Body of pancreas (tissue), 4 donors: ENCODE results near the gene SNCA. TPM values are rescaled to one million over a fixed set of nuclear protein-coding genes. Genes with fewer than 3 reads are reported as not detected.

Experiments
- ATAC-seq: fragments of 150-250 bp; one replicate; pipeline ENCODE4 v1.9.1; 2016
- DNase-seq, 4 donors: peaks; one replicate each; pipeline ENCODE4 v3.0.0-alpha.2; 2019
- H3K27ac ChIP-seq, 4 donors: fragments of 200-600 bp; sonication (generic); 1 replicate in 3 of 4; 2 replicates in 1 of 4; pipeline versions ENCODE4 v1.5.1 to v1.6.1; 2016 to 2019; ENCODE audit warnings: mild to moderate bottlenecking in 1 of 4, mixed read lengths in 1 of 4, moderate library complexity in 1 of 4
- H3K27me3 ChIP-seq, 2 donors: fragments of 200-600 bp; sonication (generic); one replicate each; pipeline ENCODE4 v1.6.0; 2016; ENCODE audit warnings: mild to moderate bottlenecking in 1 of 2
- H3K36me3 ChIP-seq, 2 donors: fragments of 200-600 bp; sonication (generic); replicated peaks in 1 of 2; 2 replicates each; pipeline ENCODE4 v1.5.1; 2016; ENCODE audit warnings: low read depth in 2 of 2; ENCODE audit not compliant: insufficient read depth in 1 of 2
- H3K4me1 ChIP-seq: fragments of 200-600 bp; sonication (generic); one replicate; pipeline ENCODE4 v1.6.0; 2016
- H3K4me3 ChIP-seq, 2 donors: fragments of 200-600 bp; sonication (generic); 1 replicate in 1 of 2; 2 replicates in 1 of 2; pipeline ENCODE4 v1.5.1; 2016 to 2019
- H3K9me3 ChIP-seq, 3 donors: fragments of 200-600 bp; sonication (generic); 1 replicate in 2 of 3; 2 replicates in 1 of 3; pipeline ENCODE4 v1.5.1; 2016
- CTCF ChIP-seq, 7 experiments: fragments of 450-650 bp in 4 of 7; fragments of 200-600 bp in 3 of 7; sonication (generic) in 3 of 7; IDR thresholded peaks; one replicate each; pipeline ENCODE4 v1.5.1; 2016 to 2019; ENCODE audit warnings: antibody characterized with exemption in 7 of 7
- POLR2A ChIP-seq, 3 donors: fragments of 450-650 bp; IDR thresholded peaks; one replicate each; pipeline ENCODE4 v1.6.1; 2016; ENCODE audit warnings: antibody characterized with exemption in 3 of 3, mild to moderate bottlenecking in 2 of 3
- WGBS, 2 donors: methylation state at CpG; one replicate each; pipeline ENCODE4 v1.1.5; 2017; 5-methylcytosine and 5-hydroxymethylcytosine counted together
- intact Hi-C: fragments of 100-400 bp; cut with DNase I; formaldehyde crosslinking; loops from one replicate; pipeline ENCODE4 v1.15.1; 2023
- total RNA-seq, 2 donors: library from RNA; depleted of rRNA; stranded (reverse); fragments of >200 nt; gene quantifications; one replicate each; pipeline ENCODE4 v1.1.0, GENCODE V29; 2016

The SNCA gene
- total RNA-seq, 2 donors from 2014 or later: 9.3 TPM; not detected in 1

GRCh38 chr4:89847571-89848325 lies 10.8 kb upstream of the SNCA start:
- intact Hi-C loops: no loop called here
- no peak for TF ChIP-seq POLR2A (IDR thresholded peaks at IDR 0.05)
- no peak for TF ChIP-seq CTCF (IDR thresholded peaks at IDR 0.05)
- Histone ChIP-seq H3K9me3 (no peaks in the 10 kb centered on the region), H3K27ac (no peak overlapping the region), H3K36me3 (no peaks in the 10 kb centered on the region), H3K27me3 (no peaks in the 10 kb centered on the region), H3K4me3 (no peak overlapping the region), H3K4me1 (no peaks in the 10 kb centered on the region)
- DNase-seq (no peak), ATAC-seq (no peak)
- WGBS, 2 donors: 95 to 100% methylated on average over 1 of the region's 1 CpG

GRCh38 chr4:89839558-89839957 lies 2.6 kb upstream of the SNCA start:
- Histone ChIP-seq H3K4me1 (peaks cover 22% of the 10 kb centered on the region), H3K36me3 (no peaks in the 10 kb centered on the region), H3K4me3 (no peak overlapping the region), H3K27me3 (peaks cover 0 to 27% of the 10 kb centered on the region in 2 donors), H3K27ac (no peak overlapping the region), H3K9me3 (no peaks in the 10 kb centered on the region)
- DNase-seq: no peak
- 22 to 30% methylated on average over 1 of the region's 1 CpG for WGBS, 2 donors
- TF ChIP-seq POLR2A (IDR thresholded peaks at IDR 0.05) (no peak), CTCF (IDR thresholded peaks at IDR 0.05) (no peak)
- intact Hi-C loops: no loop called here
- ATAC-seq: no peak

- no peak for TF ChIP-seq CTCF (IDR thresholded peaks at IDR 0.05)
- TF ChIP-seq POLR2A (IDR thresholded peaks at IDR 0.05): no peak
- Histone ChIP-seq H3K27me3 (peaks cover 0 to 27% of the 10 kb centered on the region in 2 donors), H3K27ac (no peak overlapping the region)
These were observed 1.0 kb upstream of the SNCA start for GRCh38 chr4:89837993-89838390.

GRCh38 chr4:89837385-89837992 lies 528 bp upstream of the SNCA start:
- no peaks in the 10 kb centered on the region for H3K36me3 ChIP-seq
- peak; percentile 47 for ATAC-seq
- TF ChIP-seq CTCF (IDR thresholded peaks at IDR 0.05) (no peak), POLR2A (IDR thresholded peaks at IDR 0.05) (no peak)
- H3K27me3 ChIP-seq: peaks cover 0 to 27% of the 10 kb centered on the region in 2 donors
- peak in 2 of 4 donors; percentile 5 to 13 for DNase-seq
- H3K27ac ChIP-seq: peak overlapping the region in 1 of 4 donors; percentile 11
- peak overlapping the region in 1 of 2 donors; percentile 49 for H3K4me3 ChIP-seq
- whole genome bisulfite sequencing, 2 donors: 1 to 3% methylated on average over 15 to 30 of the region's 30 CpGs
- intact Hi-C loops: no loop called here
- H3K9me3 ChIP-seq: no peaks in the 10 kb centered on the region
- H3K4me1 ChIP-seq: peaks cover 22% of the 10 kb centered on the region

More at GRCh38 chr4:89837993-89838390, 1.0 kb upstream of the SNCA start:
- no peaks in the 10 kb centered on the region for H3K36me3 ChIP-seq
- H3K9me3 ChIP-seq: no peaks in the 10 kb centered on the region
- intact Hi-C loops: no loop called here
- H3K4me3 ChIP-seq: no peak overlapping the region
- peaks cover 22% of the 10 kb centered on the region for H3K4me1 ChIP-seq
- DNase-seq (no peak), ATAC-seq (no peak)
- 2 to 3% methylated on average over 8 of the region's 8 CpGs for WGBS, 2 donors
